H1 (cell line): ENCODE data around the gene ZNF524. TPM values are rescaled to one million over a fixed set of nuclear protein-coding genes. Genes with fewer than 3 reads are reported as not detected.

Experiments
- CTCF ChIA-PET: fragments of 300-600 bp; sonication (Branson Sonifier 250); formaldehyde crosslinking; loops from one replicate; lab custom pipeline; 2021; ENCODE audit not compliant: partially characterized antibody; lab: Charles Lee
- POLR2A ChIA-PET: fragments of 300-600 bp; sonication (Branson Sonifier 250); formaldehyde crosslinking; loops from one replicate; lab custom pipeline; 2021; ENCODE audit warnings: inconsistent platforms; ENCODE audit not compliant: partially characterized antibody; lab: Charles Lee
- DNase-seq, 2 experiments: peaks; one replicate each; pipeline versions ENCODE4 v3.0.0 to v3.0.0-alpha.2; 2010 to 2022; ENCODE audit warnings: low spot score in 2 of 2, low read depth in 1 of 2, mixed read lengths in 1 of 2
- FAIRE-seq: peaks from 2 replicates; lab custom pipeline; 2011; peaks lifted over from hg19 to GRCh38; lab: Jason Lieb, UNC
- H2AFZ ChIP-seq: 2 replicates; pipeline ENCODE4 v1.8.1; 2012; ENCODE audit warnings: low read length, inconsistent platforms
- H2AK5ac ChIP-seq: 2 replicates; pipeline ENCODE4 v1.6.1; 2013; ENCODE audit warnings: low read depth, low read length
- H2BK120ac ChIP-seq: replicated peaks from 2 replicates; pipeline ENCODE3; 2013; ENCODE audit warnings: low read depth, low read length, inconsistent platforms
- H2BK12ac ChIP-seq: 2 replicates; pipeline ENCODE4 v1.6.1; 2013; ENCODE audit warnings: low read depth, low read length
- H2BK15ac ChIP-seq: 2 replicates; pipeline ENCODE4 v1.6.1; 2013; ENCODE audit warnings: low read length
- H2BK20ac ChIP-seq: 2 replicates; pipeline ENCODE4 v1.6.1; 2013; ENCODE audit warnings: low read length
- H2BK5ac ChIP-seq: 2 replicates; pipeline ENCODE4 v1.6.1; 2013; ENCODE audit warnings: low read depth, low read length
- H3K14ac ChIP-seq: 2 replicates; pipeline ENCODE4 v1.6.1; 2013; ENCODE audit warnings: inconsistent platforms; ENCODE audit not compliant: insufficient read length
- H3K18ac ChIP-seq: 2 replicates; pipeline ENCODE4 v1.6.1; 2013; ENCODE audit warnings: low read length; ENCODE audit errors: extremely low read depth
- H3K23ac ChIP-seq: 2 replicates; pipeline ENCODE4 v1.6.1; 2013; ENCODE audit warnings: inconsistent platforms; ENCODE audit not compliant: insufficient read length
- H3K23me2 ChIP-seq: 2 replicates; pipeline ENCODE4 v1.6.1; 2013; ENCODE audit warnings: low read depth, low read length
- H3K27ac ChIP-seq: 2 replicates; pipeline ENCODE4 v1.6.1; 2011; ENCODE audit warnings: low read depth, low read length, inconsistent platforms
- H3K27me3 ChIP-seq, 4 experiments: replicated peaks in 1 of 4; 1 replicate in 1 of 4; 2 replicates in 3 of 4; pipeline versions ENCODE4 v1.6.1 to v1.8.1; 2011 to 2013; ENCODE audit warnings: low read length in 3 of 4, mild to moderate bottlenecking in 3 of 4, inconsistent platforms in 2 of 4, mixed read lengths in 2 of 4, moderate library complexity in 1 of 4; ENCODE audit not compliant: control insufficient read depth in 3 of 4, insufficient read depth in 3 of 4; ENCODE audit errors: extremely low read depth in 1 of 4
- H3K36me3 ChIP-seq, 4 experiments: 2 replicates each; pipeline versions ENCODE4 v1.6.1 to v1.8.1; 2011 to 2013; ENCODE audit warnings: mild to moderate bottlenecking in 4 of 4, low read length in 3 of 4, moderate library complexity in 2 of 4, control low read depth in 1 of 4, inconsistent platforms in 1 of 4; ENCODE audit not compliant: insufficient read depth in 4 of 4, control insufficient read depth in 2 of 4
- H3K4ac ChIP-seq: replicated peaks from 2 replicates; pipeline ENCODE3; 2013; ENCODE audit warnings: low read length, low read depth, mixed read lengths, inconsistent platforms; ENCODE audit not compliant: insufficient read length
- H3K4me1 ChIP-seq, 4 experiments: replicated peaks in 1 of 4; 1 replicate in 1 of 4; 2 replicates in 3 of 4; pipeline versions ENCODE4 v1.6.1 to v1.8.1; 2011 to 2013; ENCODE audit warnings: low read length in 3 of 4, inconsistent platforms in 2 of 4, mixed read lengths in 1 of 4; ENCODE audit not compliant: insufficient read depth in 4 of 4, control insufficient read depth in 3 of 4
- H3K4me2 ChIP-seq, 2 experiments: 2 replicates each; pipeline versions ENCODE4 v1.6.1 to v1.8.1; 2011 to 2013; ENCODE audit warnings: low read depth in 2 of 2, low read length in 2 of 2, control low read depth in 1 of 2, inconsistent platforms in 1 of 2, mild to moderate bottlenecking in 1 of 2; ENCODE audit not compliant: insufficient read depth in 1 of 2
- H3K4me3 ChIP-seq, 4 experiments: fragments of 200-600, 300-600 bp in 1 of 4; sonication (generic), shearing (Covaris generic), sonication (Bioruptor Twin) in 1 of 4; 2 replicates each; pipeline versions ENCODE4 v1.5.1 to v1.8.1; 2011 to 2016; ENCODE audit warnings: low read length in 4 of 4, low read depth in 3 of 4, control low read depth in 2 of 4, inconsistent platforms in 2 of 4, mild to moderate bottlenecking in 2 of 4, mixed read lengths in 1 of 4, moderate library complexity in 1 of 4; ENCODE audit not compliant: insufficient read depth in 2 of 4; ENCODE audit errors: extremely low read depth in 1 of 4
- H3K56ac ChIP-seq: replicated peaks from 2 replicates; pipeline ENCODE3; 2013; ENCODE audit warnings: low read depth, mild to moderate bottlenecking, mixed read lengths, low read length, inconsistent platforms; ENCODE audit not compliant: insufficient read length
- H3K79me1 ChIP-seq: 2 replicates; pipeline ENCODE4 v1.6.1; 2013; ENCODE audit warnings: low read depth, low read length, control low read depth
- H3K79me2 ChIP-seq, 2 experiments: 2 replicates each; pipeline versions ENCODE4 v1.6.1 to v1.8.1; 2012 to 2013; ENCODE audit warnings: low read length in 2 of 2, mild to moderate bottlenecking in 2 of 2, inconsistent platforms in 1 of 2; ENCODE audit not compliant: insufficient read depth in 2 of 2, control insufficient read depth in 1 of 2
- H3K9ac ChIP-seq, 4 experiments: replicated peaks in 1 of 4; 1 replicate in 1 of 4; 2 replicates in 3 of 4; pipeline versions ENCODE4 v1.6.1 to v1.8.1; 2011 to 2013; ENCODE audit warnings: low read depth in 3 of 4, low read length in 3 of 4, control low read depth in 2 of 4, mild to moderate bottlenecking in 2 of 4, moderate library complexity in 2 of 4, inconsistent platforms in 1 of 4; ENCODE audit errors: extremely low read depth in 1 of 4
- H3K9me3 ChIP-seq, 2 experiments: 2 replicates each; pipeline versions ENCODE4 v1.6.1 to v1.8.1; 2012 to 2013; ENCODE audit warnings: mild to moderate bottlenecking in 2 of 2, moderate library complexity in 2 of 2, control low read depth in 1 of 2, inconsistent platforms in 1 of 2, low read depth in 1 of 2, low read length in 1 of 2, mixed read lengths in 1 of 2; ENCODE audit not compliant: insufficient read depth in 2 of 2
- H4K20me1 ChIP-seq, 2 experiments: replicated peaks in 1 of 2; 2 replicates each; pipeline versions ENCODE3 to v1.8.1; 2011 to 2013; ENCODE audit warnings: inconsistent platforms in 2 of 2, low read length in 2 of 2, mild to moderate bottlenecking in 1 of 2; ENCODE audit not compliant: insufficient read depth in 2 of 2, control insufficient read depth in 1 of 2
- H4K5ac ChIP-seq: 2 replicates; pipeline ENCODE4 v1.6.1; 2013; ENCODE audit warnings: low read length, low read depth, mixed read lengths, inconsistent platforms; ENCODE audit not compliant: insufficient read length
- H4K8ac ChIP-seq: 2 replicates; pipeline ENCODE4 v1.8.0; 2013; ENCODE audit warnings: mild to moderate bottlenecking, moderate library complexity, low read length, inconsistent platforms; ENCODE audit not compliant: insufficient read depth; ENCODE audit errors: extremely low read depth
- H4K91ac ChIP-seq: replicated peaks from 2 replicates; pipeline ENCODE3; 2013; ENCODE audit warnings: low read length, mixed read lengths, inconsistent platforms; ENCODE audit not compliant: insufficient read length
- BRCA1 ChIP-seq: IDR thresholded peaks from 2 replicates; pipeline ENCODE4 v1.6.1; 2012; ENCODE audit warnings: low read depth, low read length, improper control_type of control experiment
- CTBP2 ChIP-seq: IDR thresholded peaks from 2 replicates; pipeline ENCODE4 v1.7.0; 2011; ENCODE audit warnings: borderline replicate concordance, mild to moderate bottlenecking, moderate library complexity, mixed read lengths, low read length; ENCODE audit not compliant: insufficient read depth, insufficient read length
- EP300 ChIP-seq, 2 experiments: IDR thresholded peaks; 1 replicate in 1 of 2; 2 replicates in 1 of 2; pipeline ENCODE4 v1.6.1; 2011 to 2012; ENCODE audit warnings: low read depth in 2 of 2, low read length in 2 of 2, mild to moderate bottlenecking in 2 of 2, borderline replicate concordance in 1 of 2, inconsistent platforms in 1 of 2, moderate library complexity in 1 of 2
- GTF2F1 ChIP-seq: IDR thresholded peaks from 2 replicates; pipeline ENCODE4 v1.6.1; 2012; ENCODE audit warnings: low read depth, low read length, improper control_type of control experiment, borderline replicate concordance
- KDM5A ChIP-seq: fragments of 200-600 bp; IDR thresholded peaks from 2 replicates; pipeline ENCODE4 v1.7.1; 2012; ENCODE audit warnings: mild to moderate bottlenecking, low read length, inconsistent platforms, mixed read lengths
- POLR2A ChIP-seq, 2 experiments: IDR thresholded peaks; 1 replicate in 1 of 2; 2 replicates in 1 of 2; pipeline ENCODE4 v1.6.1; 2011; ENCODE audit warnings: low read depth in 2 of 2, low read length in 2 of 2, mild to moderate bottlenecking in 2 of 2; ENCODE audit errors: control extremely low read depth in 1 of 2
- RBBP5 ChIP-seq: IDR thresholded peaks from 2 replicates; pipeline ENCODE4 v1.7.1; 2012; ENCODE audit warnings: low read depth, mild to moderate bottlenecking, inconsistent platforms, low read length, moderate library complexity, borderline replicate concordance
- TAF7 ChIP-seq: optimal IDR thresholded peaks from 2 replicates; pipeline ENCODE3; 2011; ENCODE audit warnings: low read depth, mild to moderate bottlenecking, inconsistent platforms, low read length, moderate library complexity, borderline replicate concordance
- TEAD4 ChIP-seq: IDR thresholded peaks from 2 replicates; pipeline ENCODE4 v1.6.1; 2012; ENCODE audit warnings: low read depth, low read length, inconsistent platforms, mixed read lengths
- WGBS, 2 experiments: shearing (Covaris generic) in 1 of 2; methylation state at CpG; one replicate each; pipeline versions ENCODE4 v1.1.6 to v1.1.7; 2013 to 2015; ENCODE audit warnings: low lambda C conversion rate in 2 of 2, mixed read lengths in 2 of 2, inconsistent platforms in 1 of 2, low coverage in 1 of 2, missing lambda C conversion rate in 1 of 2; ENCODE audit not compliant: insufficient replicate concordance in 2 of 2, insufficient coverage in 1 of 2, insufficient read length in 1 of 2; ENCODE audit errors: extremely low coverage in 1 of 2, missing lambda C conversion rate in 1 of 2; 5-methylcytosine and 5-hydroxymethylcytosine counted together
- polyA plus RNA-seq, 7 experiments: library from polyadenylated mRNA; depleted of rRNA in 3 of 7; stranded (reverse) in 5 of 7; unstranded in 2 of 7; fragments of >200 nt in 5 of 7; fragments of 200-250 nt in 2 of 7; gene quantifications; 1 replicate in 5 of 7; 2 replicates in 1 of 7; 4 replicates in 1 of 7; pipeline versions ENCODE4 v1.2.1 to v1.2.3, GENCODE V29; 2011 to 2013; ENCODE audit warnings: missing spikeins in 2 of 7, mixed read lengths in 2 of 7
- total RNA-seq: library from RNA; stranded (reverse); fragmentation: NEBNext Ultra II Directional; extraction: Animal tissue kit (Norgen Biotek cat#: 25700); gene quantifications from 2 replicates; pipeline ENCODE4 v1.2.1, GENCODE V29; 2021

ZNF524 gene
- total and polyA plus RNA-seq, 2 of the 8 experiments (the other 6 are each of a cell fraction or from before 2014, with no cell fraction given) = 4.4 to 4.7 TPM

GRCh38 chr19:55643003-55643886, 43.2 kb downstream of the ZNF524 start, which contains the start of gene ZNF581:
Gene ZNF581, plus strand, starts transcription at chr19:55643649. Its CDS starts 923 bp downstream, at chr19:55644572.
- H2BK15ac ChIP-seq = no peak within 1 kb of the TSS
- ChIA-PET POLR2A (interaction anchor here (0.6 to 9.2 kb wide), 11 partner anchors 9 to 761 kb away, joined by 3 to 96 read pairs (median 4); partner anchors contain the start of genes U2AF2, ZNF628, ZNF784 and ZNF865), CTCF (interaction anchor here (1.0 to 4.0 kb wide), 5 partner anchors 9 to 62 kb away, joined by 3 to 18 read pairs (median 4); no protein-coding TSS in a partner anchor)
- peak within 1 kb of the TSS; percentile 75; the same call in 1 of the 2 replicates for H2AK5ac ChIP-seq
- peaks cover 31% of the 10 kb centered on the region for H3K23me2 ChIP-seq
- H3K9me3 ChIP-seq = no peaks in the 10 kb centered on the region; a peak in 1 of 4 replicates
- H3K14ac ChIP-seq = peak within 1 kb of the TSS; percentile 55
- H4K8ac ChIP-seq = peak within 1 kb of the TSS; percentile 81
- FAIRE-seq = no peak
- peak in 1 of 2 experiments; percentile 90 for DNase-seq
- peaks cover 0 to 7% of the 10 kb centered on the region in 2 experiments for H4K20me1 ChIP-seq
- H3K18ac ChIP-seq = peak within 1 kb of the TSS; percentile 94; the same call in 1 of the 2 replicates
- H2BK12ac ChIP-seq = 0 out of 2 replicates have a peak within 1 kb of the TSS, but pooled peaks have one; percentile 35
- H3K9ac ChIP-seq = peak within 1 kb of the TSS; percentile 52 to 88 (median 75)
- H3K4me2 ChIP-seq = peak within 1 kb of the TSS; percentile 90 to 99
- 2% methylated on average over 32 of the region's 56 CpGs; no CpG with 5 or more reads in 1 of the 2 experiments for WGBS, 2 experiments
- H3K23ac ChIP-seq = peak within 1 kb of the TSS; percentile 61
- no peak within 1 kb of the TSS for H2AFZ ChIP-seq
- no peak within 1 kb of the TSS for H2BK20ac ChIP-seq
- peak within 1 kb of the TSS; percentile 90 for H3K56ac ChIP-seq
- peak within 1 kb of the TSS; percentile 81 for H4K5ac ChIP-seq
- peaks cover 7 to 13% (median 10%) of the 10 kb centered on the region in 4 experiments for H3K36me3 ChIP-seq
- no peaks in the 10 kb centered on the region for H3K27me3 ChIP-seq
- peaks cover 11% of the 10 kb centered on the region for H3K79me1 ChIP-seq
- peaks cover 0 to 22% (median 10%) of the 10 kb centered on the region in 4 experiments; a peak in 6 of 7 replicates for H3K4me1 ChIP-seq
- H2BK5ac ChIP-seq = peak within 1 kb of the TSS; percentile 63
- H3K27ac ChIP-seq = peak within 1 kb of the TSS; percentile 48
- H3K4me3 ChIP-seq = peak within 1 kb of the TSS; percentile 74 to 98 (median 88)
- H2BK120ac ChIP-seq = peak within 1 kb of the TSS; percentile 82
- peak within 1 kb of the TSS; percentile 75 for H4K91ac ChIP-seq
- H3K79me2 ChIP-seq = peaks cover 4 to 21% of the 10 kb centered on the region in 2 experiments; a peak in 3 of 4 replicates
- peak within 1 kb of the TSS; percentile 96 for H3K4ac ChIP-seq
- TF ChIP-seq CTBP2 (no peak), EP300 (IDR thresholded peaks at IDR 0.05; ENCODE audit: borderline replicate concordance in 1 of 2, low read depth in 2 of 2, low read length in 2 of 2) (peak in 1 of 2 experiments; percentile 56; a peak in 1 of 3 replicates), BRCA1 (no peak), TAF7 (peak; percentile 67), GTF2F1 (no peak), RBBP5 (no peak), TEAD4 (0 out of 2 replicates have a peak, but pooled peaks have one; percentile 10), POLR2A (IDR thresholded peaks at IDR 0.05; ENCODE audit: control extremely low read depth in 1 of 2, low read depth in 2 of 2, low read length in 2 of 2) (peak; percentile 13 to 41), KDM5A (peak; percentile 84)
